T1000 (cell line): ENCODE data around the gene VAT1L.

Experiments
- DNase-seq: peaks from one replicate; lab custom pipeline; 2025; ENCODE audit warnings: mixed read lengths; lab: John Stamatoyannopoulos, UW

The VAT1L gene

DNA sequence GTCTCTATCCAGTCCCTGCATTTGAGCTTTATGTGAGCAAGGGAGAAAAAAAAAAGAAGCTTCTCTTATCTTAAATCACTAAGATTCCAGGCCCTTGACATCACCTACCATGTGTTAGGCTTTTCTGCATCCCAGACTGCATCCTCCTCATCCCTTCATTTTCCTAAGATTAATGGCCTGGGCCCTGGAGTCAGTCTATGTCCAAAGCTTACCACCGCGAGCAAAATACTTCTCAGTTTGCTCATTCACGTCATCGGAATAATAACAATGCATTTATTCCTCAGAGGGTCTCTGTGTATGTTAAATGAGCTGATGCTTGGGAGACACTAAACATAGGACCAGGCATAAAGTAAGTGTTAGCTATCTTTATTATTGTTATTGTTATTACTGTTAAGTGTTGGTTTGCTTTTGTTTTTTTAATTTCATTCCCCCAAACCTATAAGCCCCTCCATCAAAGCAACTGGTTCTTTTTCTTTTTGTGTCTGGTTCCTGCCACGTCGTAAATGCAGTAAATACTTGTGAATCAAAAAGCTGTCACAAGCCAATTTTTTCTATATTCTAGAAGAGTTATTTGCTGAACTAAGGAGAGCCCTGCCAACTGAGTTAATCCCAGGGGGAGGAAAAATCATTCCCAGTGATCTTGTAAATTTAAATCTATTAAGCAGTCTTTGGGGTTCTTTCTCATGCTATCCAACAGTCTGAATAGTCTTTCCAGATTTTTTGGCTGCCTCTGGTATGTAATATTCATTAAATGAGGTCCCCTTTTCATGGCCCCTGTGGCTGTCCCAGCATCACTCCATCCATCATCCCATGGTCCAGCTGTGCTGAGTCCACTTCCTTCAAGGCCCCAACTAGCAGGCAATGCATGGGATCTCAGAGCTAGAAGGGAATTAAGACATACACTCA, 46.5 kb downstream of the VAT1L start:
- no peak for DNase-seq

GRCh38 chr16:77836801-77837200, 48.4 kb downstream of the VAT1L start:
- DNase-seq = no peak

DNA sequence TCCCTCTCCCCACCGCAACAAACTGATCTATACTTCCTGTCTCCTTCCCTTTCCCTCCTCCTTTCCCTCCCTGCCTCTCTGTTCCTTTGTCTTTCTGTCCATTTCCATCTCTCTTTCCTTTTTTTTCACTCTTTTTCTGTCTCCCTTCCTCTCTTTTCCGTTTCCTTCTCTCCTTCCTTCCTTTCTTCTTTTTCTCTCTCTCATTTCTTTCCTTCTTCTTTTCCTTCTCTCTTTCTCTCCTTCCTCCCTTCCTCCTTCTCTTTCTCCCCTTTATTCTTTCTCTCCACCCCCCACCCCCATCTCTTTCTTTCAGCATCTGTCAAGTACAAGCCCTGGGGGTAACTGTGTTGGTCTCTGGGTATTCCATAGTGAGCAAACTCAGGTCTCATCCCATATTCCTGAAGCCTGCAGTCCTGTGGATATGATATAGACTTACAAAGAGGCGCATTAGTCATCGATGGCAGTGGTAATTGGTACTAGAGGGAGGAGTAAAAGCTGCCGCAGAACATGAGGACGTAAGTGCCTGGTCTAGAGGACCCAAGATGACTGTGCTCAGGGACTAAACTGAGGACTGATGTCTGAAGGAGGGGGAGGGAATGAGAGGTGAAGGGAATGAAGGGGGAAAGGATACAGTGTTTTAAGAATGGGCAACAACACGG, 50.4 kb downstream of the VAT1L start:
- DNase-seq = no peak

- no peak for DNase-seq
Observed at GRCh38 chr16:77840093-77840492, 51.7 kb downstream of the VAT1L start.

DNA sequence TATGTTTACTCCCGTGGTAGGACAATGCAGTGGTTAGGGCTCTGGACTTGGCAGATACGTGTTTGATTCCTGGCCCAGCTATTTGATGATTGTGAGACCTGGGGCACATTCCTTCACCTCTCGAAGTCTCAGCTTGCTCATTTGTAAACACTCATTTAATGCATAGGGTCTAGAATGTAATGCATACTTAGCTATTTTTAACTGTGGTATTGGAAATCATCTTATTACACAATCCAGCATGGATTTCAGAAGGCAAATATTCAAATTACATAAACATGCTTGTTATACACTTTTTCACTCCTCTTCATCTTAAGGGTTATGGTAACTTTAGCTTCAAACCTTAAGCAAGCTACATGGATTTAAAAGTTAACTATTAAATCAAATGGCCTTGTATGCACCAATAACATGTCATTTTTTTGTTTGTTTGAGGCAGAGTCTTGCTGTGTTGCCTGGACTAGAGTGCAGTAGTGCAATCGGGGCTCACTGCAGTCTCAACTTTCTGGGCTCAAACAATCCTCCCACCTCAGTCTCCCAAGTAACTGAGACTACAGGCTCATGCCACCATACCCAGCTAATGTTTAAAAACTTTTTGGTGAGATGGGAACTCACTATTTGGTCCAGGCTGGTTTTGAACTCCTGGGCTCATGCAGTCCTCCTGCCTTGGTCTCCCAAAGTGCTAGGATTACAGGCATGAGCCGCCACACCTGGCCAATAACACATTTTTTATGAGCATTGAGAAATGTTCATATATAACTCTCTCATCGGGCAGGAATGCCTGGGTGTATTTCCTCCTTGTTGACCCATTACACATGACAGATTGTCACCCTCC, 52.5 kb downstream of the VAT1L start:
- no peak for DNase-seq

DNA sequence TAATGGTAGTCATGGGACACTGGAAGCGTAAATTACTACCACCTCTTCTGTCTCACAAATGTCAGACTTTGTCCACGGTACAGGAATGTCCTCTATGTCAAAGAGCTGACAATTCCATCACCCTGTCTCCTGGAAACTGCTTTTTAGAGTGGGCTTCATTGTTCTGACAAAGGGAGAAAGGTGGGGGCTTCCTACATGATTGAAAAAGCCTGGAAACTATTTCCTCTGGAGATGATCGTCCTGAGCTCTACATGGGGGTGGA, 53.1 kb downstream of the VAT1L start:
- DNase-seq = no peak

GRCh38 chr16:77842468-77842867, 54.1 kb downstream of the VAT1L start:
- DNase-seq = no peak

DNA sequence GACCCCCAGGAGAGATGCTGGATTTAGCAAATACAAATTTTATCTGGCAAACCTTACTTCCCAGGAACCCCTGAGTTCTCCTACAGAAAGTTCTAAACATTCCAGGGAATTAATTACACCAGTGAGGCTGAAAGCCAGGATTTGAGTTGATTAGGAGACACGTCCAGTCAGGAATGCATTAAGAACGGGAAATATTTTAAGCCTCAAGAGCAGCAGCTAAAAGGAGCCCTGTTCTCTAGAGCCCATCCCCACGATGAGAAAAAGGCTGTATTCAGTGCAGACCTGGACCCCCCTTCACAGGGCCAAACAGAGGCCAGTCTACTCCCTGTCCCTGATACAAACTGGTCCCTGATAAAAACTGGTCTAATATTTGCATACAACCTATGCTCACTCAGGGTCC, 55.0 kb downstream of the VAT1L start:
- DNase-seq = no peak

GRCh38 chr16:77844801-77845200, 56.4 kb downstream of the VAT1L start:
- DNase-seq = no peak

- DNase-seq = no peak
Observed at GRCh38 chr16:77849646-77850258, 61.4 kb downstream of the VAT1L start.

GRCh38 chr16:77850636-77851333, 62.4 kb downstream of the VAT1L start:
- no peak for DNase-seq

GRCh38 chr16:77853161-77853560, 64.8 kb downstream of the VAT1L start:
- no peak for DNase-seq

DNA sequence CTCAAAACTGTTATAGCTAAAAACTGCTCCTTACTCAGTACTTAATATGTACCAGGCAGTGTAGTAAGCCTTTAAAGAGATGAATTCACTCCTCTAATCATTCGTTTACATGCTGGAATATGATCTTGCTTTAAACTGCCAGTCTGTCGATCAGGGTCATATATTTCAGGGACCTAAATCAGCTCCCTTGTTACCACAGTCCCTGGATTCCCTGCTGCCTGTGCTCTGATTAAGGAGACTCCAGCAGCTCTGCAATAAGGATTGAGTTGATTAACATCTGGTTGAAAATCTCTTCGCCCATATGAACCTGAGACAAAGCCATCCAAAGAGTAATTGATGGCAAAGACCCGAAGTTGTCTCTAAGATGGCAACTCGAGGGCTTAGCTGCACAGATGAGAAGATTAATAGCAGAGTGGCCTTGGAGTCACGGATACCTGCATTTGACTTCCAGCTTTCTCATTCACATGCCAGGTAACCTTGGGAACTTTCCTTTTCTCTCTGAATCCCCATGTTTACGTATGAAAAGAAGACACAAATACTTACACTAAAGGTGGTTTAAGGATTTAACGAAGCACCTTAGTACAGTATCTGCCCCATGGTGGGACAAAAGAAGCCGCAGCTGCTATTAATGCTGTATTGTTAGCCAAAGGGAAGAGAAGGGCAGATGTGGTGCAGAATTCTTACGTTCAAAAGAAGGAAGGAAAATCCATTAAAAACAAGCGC, 68.2 kb downstream of the VAT1L start:
- no peak for DNase-seq

DNA sequence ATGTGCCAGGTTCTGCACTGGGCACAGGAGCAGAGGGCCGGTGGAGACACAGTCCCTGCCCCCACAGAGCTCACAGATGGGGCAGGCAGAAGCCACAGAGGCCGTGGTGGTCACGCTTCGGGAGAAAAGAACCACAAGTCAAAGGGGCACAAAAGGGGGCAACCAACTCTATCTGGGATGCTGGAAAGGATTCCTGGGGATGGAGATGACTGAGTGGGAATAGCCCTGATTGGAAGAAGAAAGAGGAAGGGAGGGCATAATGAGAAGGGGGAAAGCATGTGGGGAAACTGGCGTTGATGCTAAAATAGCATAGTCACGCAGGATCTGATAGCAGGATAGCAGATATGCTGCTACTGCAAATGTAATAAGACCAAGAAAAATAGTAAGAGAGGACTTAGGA, 69.7 kb downstream of the VAT1L start:
- no peak for DNase-seq

GRCh38 chr16:77859493-77860232, 71.3 kb downstream of the VAT1L start:
- no peak for DNase-seq

DNA sequence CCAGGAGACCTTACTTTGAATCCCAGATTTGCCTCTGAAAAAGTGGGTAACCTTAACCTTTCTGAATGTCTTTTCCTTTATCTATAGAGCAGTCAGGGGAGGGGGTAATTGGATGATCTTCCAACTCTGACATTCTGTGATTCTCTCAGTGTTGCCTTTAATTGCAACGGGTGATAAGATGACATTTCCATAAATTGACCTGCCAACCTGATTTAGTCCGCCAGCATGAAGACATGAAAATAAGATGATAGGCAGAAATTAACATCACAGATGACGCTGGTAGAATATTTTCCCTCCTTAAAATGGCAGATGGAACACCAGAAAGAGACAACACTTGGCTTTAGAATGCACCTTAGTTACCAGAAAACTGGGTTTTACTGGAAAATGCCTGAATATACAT, 72.6 kb downstream of the VAT1L start:
- DNase-seq = no peak

- DNase-seq = no peak
Observed at GRCh38 chr16:77863250-77863649, 74.9 kb downstream of the VAT1L start.

GRCh38 chr16:77866752-77867151, 78.4 kb downstream of the VAT1L start:
- no peak for DNase-seq

- no peak for DNase-seq
Observed at GRCh38 chr16:77868052-77868451, 79.7 kb downstream of the VAT1L start.

DNA sequence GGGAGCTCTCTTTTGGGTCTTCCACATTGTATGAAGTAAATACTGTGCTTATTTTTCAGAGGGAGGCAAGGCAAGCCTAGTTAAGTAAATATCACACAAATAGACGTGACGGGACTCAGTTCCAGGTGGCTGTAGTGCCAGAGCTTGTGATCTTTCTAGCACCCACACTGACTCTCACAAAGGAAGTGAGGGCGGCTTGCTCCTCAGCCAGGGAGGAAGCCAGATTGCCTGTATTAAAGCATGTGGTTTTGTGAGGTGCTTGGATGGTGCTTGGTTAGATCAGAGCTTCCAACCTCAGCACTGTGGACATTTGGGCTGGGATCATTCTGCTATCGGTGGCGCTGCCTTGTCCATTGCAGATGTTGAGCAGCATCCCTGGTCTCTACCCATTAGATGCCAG, 80.1 kb downstream of the VAT1L start:
- no peak for DNase-seq
